Subcutaneous adipose tissue (tissue), 4 donors: ENCODE results near the gene SOHLH2. TPM values are rescaled to one million over a fixed set of nuclear protein-coding genes. Genes with fewer than 3 reads are reported as not detected.

ENCODE experiments used
- total RNA-seq, 4 donors: library from RNA; depleted of rRNA; stranded (reverse); fragments of >200 nt; gene quantifications; one replicate each; pipeline ENCODE4 v1.1.0, GENCODE V29; 2016
- TF ChIP-seq, protein P1 (sequence below): fragments of 450-650 bp; IDR thresholded peaks from one replicate; pipeline ENCODE4 v1.5.1; 2016; ENCODE audit warnings: low read depth, mild to moderate bottlenecking, control low read depth, antibody characterized with exemption, moderate library complexity

SOHLH2 gene
- total RNA-seq, 4 donors from 2014 or later: 0.98 TPM; not detected in 3

DNA sequence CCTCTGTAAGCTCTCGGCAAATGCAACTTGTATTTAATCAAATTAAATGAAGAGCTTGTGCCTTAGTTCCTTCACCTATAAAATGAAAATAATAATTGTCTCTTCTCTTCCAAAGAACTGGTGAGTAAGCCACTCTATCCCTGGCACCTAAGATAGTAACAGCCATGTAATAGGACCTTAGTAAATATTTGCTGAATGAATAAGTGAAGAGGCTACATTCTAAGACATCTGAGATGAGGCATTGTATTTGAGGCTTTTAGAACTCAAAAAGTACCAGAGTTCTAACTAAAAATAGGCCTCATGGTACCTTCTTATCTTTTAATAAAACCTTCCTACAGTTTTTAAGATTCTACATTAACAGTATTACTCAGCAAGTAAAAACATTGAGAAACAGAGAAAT lies 65.9 kb downstream of the SOHLH2 start:
- TF ChIP-seq, protein P1, sequence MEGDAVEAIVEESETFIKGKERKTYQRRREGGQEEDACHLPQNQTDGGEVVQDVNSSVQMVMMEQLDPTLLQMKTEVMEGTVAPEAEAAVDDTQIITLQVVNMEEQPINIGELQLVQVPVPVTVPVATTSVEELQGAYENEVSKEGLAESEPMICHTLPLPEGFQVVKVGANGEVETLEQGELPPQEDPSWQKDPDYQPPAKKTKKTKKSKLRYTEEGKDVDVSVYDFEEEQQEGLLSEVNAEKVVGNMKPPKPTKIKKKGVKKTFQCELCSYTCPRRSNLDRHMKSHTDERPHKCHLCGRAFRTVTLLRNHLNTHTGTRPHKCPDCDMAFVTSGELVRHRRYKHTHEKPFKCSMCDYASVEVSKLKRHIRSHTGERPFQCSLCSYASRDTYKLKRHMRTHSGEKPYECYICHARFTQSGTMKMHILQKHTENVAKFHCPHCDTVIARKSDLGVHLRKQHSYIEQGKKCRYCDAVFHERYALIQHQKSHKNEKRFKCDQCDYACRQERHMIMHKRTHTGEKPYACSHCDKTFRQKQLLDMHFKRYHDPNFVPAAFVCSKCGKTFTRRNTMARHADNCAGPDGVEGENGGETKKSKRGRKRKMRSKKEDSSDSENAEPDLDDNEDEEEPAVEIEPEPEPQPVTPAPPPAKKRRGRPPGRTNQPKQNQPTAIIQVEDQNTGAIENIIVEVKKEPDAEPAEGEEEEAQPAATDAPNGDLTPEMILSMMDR: no peak

DNA sequence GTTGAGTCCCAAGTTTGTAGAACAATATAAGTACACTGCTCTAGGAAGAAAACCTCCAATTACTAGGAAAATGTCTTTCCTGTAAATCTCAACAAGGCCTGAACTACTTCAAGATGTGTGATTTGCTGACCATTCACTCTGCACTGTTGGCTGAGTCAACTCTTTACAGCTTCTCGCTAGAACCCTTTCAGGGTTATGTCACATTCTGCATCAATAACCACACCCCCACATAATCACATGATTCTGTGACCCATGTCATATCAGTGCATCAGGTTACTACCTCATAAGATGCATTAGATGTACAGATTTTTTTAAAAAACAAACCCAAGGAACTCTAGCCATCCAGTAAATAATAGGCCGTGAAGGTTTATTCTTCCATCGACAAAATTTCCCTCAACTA lies 67.0 kb downstream of the SOHLH2 start:
- TF ChIP-seq, protein P1: no peak

DNA sequence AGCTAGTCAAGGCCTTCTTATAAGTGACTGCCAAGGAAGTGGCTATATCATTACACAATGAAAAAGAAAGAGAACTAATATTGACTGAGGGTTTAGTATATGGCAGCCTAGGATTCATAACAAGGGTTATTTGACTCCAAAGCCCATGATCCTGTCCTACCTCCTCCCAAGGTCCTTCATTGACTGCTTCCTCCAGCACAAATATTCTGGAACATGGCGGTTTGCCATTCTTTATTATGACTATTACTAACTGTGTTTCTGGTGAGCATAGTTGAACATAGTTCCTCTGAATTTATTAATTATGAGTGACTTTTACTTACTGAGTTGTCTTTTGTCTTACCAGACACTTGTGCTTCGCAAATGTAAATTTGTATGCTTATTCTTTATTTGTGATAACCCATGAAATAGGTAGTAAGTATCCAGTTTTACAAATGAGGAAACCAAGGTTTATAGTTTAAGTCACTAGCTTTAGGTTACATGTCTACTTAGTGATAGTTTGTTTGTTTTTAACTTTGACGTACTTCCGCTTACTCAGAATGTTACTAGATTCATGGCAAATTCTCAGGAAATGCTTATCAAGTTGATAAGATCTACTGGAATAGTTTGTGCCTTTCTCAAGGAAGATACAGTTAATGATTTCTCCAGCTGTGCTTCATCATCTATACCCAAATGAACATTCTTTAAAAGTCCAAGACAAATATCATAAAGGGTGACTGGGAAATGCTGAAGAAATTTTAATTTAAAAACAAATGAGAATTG lies 67.7 kb downstream of the SOHLH2 start:
- TF ChIP-seq, protein P1: no peak

DNA sequence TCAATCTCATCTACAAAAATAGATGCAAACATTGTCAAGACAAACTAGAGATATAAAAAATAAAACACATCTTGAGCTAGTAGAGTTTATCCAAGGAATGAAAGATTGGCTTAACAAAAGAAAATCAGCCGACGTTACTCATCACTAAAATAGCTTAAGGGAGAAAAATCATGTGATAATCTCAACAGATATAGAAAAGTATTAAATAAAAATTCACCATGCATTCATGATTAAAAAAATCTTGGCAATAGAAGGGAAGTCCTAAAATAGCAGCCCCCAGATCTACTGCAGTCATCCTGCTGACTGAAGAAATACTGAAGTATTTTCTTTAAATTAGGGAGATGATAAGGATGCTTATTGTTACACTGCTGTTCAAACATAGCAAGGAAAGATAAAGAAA lies 70.6 kb downstream of the SOHLH2 start:
- TF ChIP-seq, protein P1: no peak

DNA sequence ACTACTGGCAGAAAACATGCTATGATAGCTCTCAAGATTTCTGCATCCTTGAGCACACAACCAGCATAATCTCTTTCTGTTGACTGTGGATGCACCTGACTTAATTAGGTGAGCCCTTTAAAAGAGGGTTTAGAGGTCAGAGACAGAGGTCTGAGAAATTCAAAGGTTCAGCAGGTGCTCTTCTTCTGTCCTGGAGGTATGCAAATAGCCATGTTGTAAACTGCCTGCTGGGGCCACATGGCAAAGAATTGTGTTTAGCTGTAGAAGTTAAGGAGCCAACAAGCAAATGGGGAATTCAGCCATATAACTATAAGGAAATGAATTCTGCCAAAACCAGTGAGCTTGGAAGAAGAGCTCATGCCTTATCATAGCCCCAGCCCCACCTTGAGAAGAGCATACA lies 71.6 kb downstream of the SOHLH2 start:
- TF ChIP-seq, protein P1: no peak

DNA sequence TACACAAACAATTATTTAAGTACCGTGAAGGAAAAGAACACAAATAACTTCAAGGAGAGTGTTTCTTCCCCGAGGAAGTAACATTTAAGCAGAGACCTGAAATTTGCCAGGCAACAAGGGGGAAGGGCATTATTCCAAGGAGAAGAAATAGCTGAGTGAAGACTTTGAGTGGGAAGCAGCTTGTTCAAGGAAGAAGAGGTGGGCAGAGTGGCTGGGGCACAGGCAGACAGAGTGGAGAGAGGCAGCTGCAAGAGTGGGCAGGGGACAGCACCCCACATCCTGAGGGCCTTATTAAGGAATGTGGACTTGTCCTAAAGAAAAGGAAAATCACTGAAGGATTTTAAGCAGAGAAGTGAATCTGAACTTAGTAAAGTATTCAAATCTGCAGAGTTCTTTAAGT lies 78.5 kb downstream of the SOHLH2 start:
- TF ChIP-seq, protein P1: no peak

DNA sequence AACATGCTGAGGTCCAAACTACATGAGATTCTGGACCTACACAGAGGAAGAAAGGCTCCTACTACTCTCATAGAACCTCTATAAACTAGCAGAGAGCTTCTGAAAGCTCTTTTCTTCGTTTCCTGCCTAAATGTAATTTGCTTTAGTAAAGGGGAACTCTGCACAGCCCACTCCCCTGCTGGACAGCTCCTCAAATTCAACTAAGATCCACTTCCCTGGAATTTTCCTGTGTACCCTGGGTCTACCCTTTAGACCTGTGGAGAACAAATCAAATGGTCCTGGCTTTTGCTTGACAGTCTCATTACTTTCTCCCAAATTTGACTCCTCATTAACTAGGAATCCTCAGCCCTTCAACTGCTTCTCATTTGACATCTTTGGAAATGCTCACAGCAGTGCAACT lies 79.7 kb downstream of the SOHLH2 start:
- TF ChIP-seq, protein P1: no peak
